Raji (cell line): ENCODE results near the gene CACNA1C.

Source experiments
- POLR2A ChIP-seq: IDR thresholded peaks from 2 replicates; pipeline ENCODE4 v1.6.1; 2011; ENCODE audit warnings: low read depth, low read length, control low read depth; ENCODE audit not compliant: insufficient read depth

CACNA1C gene

DNA sequence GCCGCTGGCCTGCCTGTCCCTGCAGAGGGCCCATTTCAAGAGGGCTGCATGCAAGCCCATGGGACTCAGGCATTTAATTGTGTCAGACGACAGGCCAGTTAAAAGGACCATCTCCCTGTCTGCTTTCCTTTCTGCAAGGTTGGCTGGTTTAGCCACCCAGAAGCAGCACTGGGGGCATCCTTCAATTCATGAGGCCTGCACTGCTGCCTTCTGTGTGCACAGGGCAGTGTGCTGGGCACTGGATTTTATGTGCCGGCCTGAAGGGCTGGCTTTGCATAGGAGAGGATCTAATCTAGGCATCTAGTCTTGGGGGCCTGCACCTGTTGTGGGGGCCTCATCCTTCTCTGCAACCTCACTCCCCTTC is 627.9 kb downstream of the CACNA1C start:
- no peak for TF ChIP-seq POLR2A

DNA sequence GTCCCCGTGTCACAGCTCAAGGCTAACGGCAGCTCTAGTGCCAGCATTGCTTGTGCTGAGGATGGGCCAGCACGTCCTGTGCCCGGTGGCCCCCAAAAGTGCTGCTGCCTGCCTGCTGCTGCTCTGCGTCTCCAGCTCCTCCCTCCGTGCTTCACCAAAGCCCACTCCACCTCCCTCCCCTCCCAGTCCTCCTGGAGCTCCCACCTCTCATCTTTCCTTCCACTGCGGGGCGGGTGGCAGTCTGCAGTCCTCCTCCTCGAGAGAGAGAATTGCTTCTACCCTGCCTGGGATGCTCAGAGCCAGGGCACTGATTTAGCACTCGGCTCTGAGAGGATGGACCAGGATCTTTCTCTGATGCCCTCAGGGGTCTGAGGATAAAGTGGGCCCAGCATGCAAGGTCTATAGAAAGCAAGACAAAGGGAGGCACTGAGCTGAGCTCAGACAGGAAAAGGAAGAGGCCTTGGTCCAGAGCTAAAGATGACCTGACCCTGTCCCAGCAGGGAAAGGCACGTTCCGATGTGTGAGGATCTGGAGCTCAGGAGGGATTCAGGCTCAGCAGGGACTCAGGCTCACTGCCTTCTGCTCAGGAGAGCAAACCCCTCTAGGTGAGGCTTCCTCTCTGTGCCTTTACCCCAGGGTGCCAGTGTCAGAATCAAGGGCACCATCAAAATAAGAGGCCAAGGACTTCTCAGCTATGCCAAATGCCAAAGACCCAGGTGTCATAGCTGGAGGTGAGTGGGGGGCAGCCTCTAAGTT is 628.8 kb downstream of the CACNA1C start:
- no peak for TF ChIP-seq POLR2A

DNA sequence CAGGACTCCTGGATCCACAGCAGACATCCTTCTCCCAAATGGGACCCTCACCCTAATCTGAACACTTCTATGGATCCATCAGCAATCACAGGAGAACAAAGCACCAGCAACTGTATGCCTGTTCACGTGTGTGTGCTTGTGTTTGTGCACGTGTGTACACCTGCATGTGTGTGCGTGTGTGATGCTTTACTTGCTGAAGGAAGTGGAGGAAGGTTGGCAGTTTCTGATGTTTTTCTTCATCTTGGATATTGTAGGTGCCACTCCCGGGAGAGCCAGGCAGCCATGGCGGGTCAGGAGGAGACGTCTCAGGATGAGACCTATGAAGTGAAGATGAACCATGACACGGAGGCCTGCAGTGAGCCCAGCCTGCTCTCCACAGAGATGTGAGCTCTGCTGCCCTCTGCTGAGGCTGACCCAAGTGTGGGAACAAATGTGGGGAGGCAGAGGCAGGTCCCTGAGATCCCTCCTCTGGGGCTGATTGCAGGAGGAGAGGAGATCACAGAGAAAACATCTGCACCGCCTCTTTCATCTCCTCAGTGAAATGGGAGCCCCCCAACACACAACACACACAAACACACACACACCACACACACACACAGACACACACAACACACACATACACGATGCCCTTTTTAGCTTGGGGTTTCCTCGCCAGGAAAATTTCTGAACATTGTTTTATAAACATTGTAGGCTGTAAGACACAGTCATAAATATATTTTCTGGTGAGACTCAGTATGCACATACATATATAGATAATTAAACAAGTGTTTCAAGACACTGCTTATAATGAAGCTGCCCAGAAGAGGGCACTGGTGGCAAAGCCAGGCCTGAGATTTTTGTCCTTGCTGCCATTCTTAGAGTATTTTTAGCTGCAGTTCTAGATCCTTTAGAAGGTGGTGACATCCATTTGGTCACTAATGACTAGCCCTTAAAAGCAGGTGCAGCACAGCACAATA is 629.8 kb downstream of the CACNA1C start:
- TF ChIP-seq POLR2A: no peak

DNA sequence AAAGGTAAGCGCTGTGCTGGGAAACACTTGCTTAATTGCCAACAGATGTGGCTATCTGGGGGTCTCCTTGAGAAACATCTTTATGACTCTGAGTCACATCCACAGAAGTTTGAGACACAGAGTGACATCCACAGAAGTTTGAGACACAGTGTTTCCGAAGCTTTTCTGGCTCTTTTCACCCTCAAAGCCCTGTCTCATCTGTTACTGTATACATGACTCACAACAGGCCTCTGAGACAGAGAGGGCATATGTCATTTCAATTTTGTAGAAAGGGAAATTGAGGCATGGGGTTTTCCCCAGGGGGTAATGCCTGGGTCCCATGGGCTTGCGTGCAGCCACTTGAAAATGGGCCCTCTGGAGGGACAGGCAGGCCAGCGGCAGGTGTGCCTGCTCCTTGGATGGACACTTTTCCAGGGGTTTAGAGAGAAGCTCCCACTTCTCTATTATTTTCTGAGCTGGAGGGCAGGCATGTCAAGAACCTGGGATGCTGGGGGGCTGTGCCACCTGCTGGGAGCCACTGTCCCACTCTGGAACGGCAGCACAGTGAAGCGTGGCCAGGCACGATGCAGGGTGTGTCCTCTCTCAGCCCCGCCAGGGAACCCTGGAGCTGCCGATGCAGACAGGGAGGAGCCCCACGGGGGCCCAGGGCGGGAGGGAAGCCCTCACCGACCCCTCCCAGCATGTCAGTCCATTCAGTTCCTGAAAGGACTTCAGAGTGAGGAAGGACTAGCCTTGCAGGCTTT is 630.7 kb downstream of the CACNA1C start:
- TF ChIP-seq POLR2A: no peak

DNA sequence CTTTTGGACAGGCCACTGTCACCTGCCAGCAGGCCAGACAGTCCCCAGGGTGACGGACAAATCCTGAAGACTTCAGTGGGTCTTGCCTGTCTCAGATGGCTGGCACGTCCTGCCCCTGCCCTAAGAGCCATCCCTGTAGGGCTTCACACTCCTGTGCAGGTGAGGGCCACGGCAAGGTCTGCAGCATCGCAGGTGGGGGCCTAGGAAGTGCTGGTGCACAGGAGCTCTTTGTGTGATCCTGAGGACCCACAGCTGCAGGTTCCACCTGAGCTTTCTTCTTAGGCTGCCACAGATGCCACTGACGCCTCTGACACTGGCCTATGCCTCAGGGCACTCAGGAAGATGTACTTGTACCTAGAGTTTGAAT is 633.5 kb downstream of the CACNA1C start:
- no peak for TF ChIP-seq POLR2A

DNA sequence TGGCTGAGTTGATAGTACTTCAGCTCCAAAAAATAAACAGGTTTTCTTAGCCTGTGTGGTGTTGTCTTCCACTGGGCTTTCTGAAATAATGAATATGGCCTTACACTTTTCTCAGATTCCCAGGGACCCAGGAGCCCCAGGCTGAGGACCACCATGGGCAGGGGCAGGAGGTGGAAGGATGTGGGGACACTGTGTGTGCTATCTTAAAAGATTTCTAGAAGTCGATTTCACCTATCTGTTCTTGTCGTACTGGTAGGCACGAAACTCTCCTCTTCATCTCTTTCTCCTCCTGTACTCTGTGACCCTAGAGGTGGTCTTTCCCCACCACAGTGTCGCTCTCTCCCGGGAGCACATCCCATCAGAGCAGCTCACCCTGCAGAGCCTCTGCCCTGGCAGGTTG is 634.3 kb downstream of the CACNA1C start:
- no peak for TF ChIP-seq POLR2A

DNA sequence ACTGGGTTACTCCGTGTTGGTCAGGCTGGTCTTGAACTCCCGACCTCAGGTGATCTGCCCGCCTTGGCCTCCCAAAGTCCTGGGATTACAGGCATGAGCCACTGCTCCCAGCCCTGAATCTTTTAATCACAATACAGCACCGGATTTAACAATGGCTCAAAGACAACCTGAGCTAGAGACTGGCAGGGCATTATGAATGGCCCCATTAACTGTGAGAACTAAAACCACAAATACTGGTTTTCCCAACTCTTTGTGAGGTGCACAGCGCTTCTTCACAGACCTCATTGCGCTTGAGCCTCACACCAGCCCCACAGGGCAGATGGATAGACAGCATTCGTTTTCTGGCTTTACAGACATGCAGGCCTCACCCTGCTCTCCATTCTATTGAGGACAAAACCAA is 634.9 kb downstream of the CACNA1C start:
- TF ChIP-seq POLR2A: no peak

DNA sequence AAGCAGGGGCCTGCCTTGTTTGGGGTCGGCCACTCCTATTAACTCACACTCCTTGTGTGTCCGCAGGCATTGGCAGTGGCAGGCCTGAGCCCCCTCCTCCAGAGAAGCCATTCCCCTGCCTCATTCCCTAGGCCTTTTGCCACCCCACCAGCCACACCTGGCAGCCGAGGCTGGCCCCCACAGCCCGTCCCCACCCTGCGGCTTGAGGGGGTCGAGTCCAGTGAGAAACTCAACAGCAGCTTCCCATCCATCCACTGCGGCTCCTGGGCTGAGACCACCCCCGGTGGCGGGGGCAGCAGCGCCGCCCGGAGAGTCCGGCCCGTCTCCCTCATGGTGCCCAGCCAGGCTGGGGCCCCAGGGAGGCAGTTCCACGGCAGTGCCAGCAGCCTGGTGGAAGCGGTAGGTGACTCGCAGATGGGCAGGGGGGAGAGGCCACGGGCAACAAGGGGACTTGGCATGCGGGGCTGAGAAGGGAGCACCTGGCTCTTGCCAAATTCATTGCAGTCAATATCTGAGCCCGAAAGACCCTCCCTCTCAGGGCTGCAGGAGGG is 635.7 kb downstream of the CACNA1C start:
- TF ChIP-seq POLR2A: no peak

DNA sequence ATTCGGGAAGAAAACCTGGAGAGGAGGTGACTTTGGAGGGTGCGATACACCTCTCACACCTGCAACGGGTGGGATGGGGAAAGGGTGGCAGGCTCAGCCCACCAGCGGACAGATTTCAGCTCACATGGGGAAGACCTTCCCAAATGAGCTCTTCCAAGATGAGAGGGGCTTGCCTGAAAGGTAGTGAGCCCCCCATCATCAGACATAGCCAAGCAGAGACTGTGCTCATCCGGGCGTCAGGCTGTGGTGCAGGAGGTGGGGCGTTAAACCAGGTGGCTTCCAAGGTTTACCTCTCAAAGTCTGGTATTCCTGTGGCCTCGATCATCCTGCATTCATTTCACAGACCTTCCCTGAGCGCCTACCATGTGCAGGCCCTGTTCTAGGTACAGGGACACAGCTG is 636.6 kb downstream of the CACNA1C start:
- no peak for TF ChIP-seq POLR2A

DNA sequence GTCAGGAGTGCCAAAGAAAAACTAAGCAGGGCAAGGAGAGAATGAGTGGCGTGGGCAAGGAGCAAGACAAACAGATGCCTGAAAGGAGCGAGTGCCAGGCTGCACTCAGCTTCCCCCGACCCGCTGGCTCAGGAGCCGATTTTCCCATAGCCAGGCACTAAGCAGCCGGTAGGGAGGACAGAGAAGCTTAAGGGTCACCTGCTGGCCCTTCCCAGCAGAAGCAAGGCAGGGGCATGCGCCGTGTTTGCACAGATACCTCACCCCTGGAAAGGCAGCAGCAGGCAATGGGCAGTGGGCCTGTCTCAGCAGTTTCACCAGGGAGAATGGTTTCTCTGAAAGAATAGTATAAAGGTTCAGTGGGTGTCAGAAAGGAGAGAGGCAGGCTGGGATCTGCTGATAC is 637.1 kb downstream of the CACNA1C start:
- no peak for TF ChIP-seq POLR2A

DNA sequence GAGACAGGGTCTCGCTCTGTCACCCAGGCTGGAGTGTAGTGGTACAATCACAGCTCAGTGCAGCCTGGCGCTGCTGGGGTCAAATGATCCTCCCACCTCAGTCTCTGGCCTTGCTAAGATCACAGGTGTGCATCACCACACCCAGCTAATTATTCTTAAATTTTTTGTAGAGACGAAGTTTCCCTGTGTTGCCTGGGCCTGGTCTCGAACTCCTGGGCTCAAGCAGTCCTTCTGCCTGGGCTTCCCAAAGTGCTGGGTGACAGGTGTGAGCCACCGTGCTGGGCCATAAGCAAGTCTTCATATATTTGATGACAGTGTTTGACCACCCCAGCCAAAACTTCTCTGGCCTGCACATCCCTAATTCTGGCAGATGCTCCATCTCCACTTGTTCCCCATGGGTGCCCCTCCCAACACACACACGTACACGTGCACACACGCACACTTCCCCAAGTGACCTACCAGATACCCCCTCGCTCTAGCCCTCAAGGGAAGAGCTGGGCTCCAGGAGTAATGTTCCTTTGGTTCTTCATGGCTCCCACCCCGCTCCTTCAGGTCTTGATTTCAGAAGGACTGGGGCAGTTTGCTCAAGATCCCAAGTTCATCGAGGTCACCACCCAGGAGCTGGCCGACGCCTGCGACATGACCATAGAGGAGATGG is 637.7 kb downstream of the CACNA1C start:
- TF ChIP-seq POLR2A: no peak

DNA sequence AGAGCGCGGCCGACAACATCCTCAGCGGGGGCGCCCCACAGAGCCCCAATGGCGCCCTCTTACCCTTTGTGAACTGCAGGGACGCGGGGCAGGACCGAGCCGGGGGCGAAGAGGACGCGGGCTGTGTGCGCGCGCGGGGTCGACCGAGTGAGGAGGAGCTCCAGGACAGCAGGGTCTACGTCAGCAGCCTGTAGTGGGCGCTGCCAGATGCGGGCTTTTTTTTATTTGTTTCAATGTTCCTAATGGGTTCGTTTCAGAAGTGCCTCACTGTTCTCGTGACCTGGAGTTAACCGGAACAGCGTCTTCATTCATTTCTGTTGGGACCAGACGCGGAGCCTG is 638.2 kb downstream of the CACNA1C start:
- TF ChIP-seq POLR2A: no peak

DNA sequence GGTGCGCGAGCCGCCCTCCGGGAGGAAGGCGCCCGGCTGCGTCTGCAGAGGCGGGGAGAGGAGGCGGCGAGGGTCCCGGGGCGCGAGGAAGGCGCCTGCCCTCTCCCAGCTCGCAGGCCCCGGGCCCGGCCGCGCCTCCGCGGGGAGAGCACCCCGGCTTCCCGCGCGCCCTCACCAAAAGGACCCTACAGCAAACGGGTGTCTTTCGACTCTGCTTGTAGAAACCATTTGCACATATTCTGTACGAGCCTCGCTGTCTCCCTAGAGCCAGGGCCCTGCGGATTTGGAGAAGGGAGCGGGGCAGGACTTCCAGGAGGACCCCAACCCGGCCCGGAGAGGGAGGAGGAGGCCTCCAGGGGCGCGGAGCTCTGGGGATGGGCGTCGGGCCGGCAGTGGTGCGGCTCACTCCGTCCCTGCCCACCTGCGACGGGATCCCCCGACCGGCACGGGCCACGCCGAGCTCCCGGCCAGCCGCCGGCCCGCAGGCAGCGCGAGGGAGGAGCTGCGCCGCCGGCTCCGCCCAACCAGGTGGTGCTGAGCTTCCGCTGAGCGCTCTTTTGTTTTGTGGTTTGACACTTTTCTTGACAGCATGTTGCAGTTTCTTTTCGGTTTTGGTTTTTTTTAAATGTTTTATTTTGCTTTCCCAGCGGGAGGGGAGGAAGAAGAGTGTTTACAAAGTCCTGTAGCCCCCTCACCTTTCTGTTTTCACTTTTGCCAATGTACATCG is 638.7 kb downstream of the CACNA1C start:
- TF ChIP-seq POLR2A: no peak

DNA sequence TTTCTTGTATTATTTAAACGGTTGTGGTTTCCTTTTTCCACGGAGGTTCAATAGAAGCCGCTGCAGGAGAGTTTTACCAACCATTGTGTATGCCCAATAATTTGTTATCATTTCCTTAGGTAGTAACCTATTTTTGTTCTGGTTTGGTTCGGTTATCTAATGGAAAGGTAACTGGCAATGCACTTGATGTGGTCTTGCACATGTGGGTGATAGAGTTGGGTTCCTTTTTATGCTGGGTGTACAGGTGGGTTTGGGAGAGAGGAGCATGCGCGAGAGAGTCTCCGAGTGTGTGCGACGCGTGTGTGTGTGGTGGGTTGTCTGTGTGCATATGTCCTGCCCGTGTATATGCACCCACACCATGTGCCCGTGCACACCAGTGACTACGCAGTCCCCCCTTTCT is 639.3 kb downstream of the CACNA1C start:
- TF ChIP-seq POLR2A: no peak

DNA sequence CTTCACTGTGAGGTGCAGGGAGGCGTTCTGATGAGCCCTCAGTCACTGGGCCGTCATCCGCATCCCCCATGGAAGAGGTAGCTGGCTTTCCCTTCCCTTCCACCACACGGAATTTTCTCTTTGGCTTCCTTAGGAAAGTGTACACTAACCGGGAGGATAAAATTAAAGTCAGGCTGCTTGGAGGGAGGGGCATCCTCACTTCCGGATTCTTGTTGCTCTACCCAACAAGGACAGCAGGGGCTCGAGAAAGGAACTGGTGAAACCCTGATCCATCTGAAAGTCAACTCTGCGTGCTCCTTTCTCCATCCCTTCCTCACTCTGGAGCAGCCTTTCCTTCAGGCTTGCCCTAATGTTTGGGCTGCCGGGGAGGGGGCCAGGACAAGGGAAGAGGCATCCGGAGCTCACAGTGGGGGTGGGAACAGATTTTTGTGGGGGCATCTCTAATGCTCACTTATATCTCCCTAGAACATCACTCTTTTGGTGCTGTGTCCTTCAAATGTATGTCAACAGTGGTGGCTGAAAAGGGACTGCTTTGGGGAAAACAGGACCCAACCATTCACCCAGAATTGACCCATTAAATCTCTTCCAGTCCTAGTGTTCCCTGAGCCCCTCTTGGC is 640.6 kb downstream of the CACNA1C start:
- no peak for TF ChIP-seq POLR2A
